ENCODE results near the gene MRPL42. TPM values are rescaled to one million over a fixed set of nuclear protein-coding genes. Genes with fewer than 3 reads are reported as not detected.

The MRPL42 gene
- total and polyA plus RNA-seq, 12 donors, result 21.9 to 131 (median 81.9) TPM

GRCh38 chr12:93453633-93454032 lies 13.7 kb upstream of the MRPL42 start:
- H3K4me3 ChIP-seq, result no peak overlapping the region
- intact Hi-C loops (cut with DNase I), result no loop called here
- no peaks in the 10 kb centered on the region for H3K9me3 ChIP-seq (replicated peaks in 1 of 3)
- no peaks in the 10 kb centered on the region for H3K4me1 ChIP-seq (replicated peaks in 1 of 2)
- DNase-seq, result no peak
- TF ChIP-seq CTCF (IDR thresholded peaks at IDR 0.05) (no peak), POLR2A (IDR thresholded peaks at IDR 0.05) (no peak)
- no peaks in the 10 kb centered on the region for H3K27me3 ChIP-seq
- no peaks in the 10 kb centered on the region for H3K36me3 ChIP-seq (replicated peaks in 1 of 2)
- WGBS, 4 donors, result 84 to 91% (median 87%) methylated on average over 5 of the region's 5 CpGs
- no peak overlapping the region for H3K27ac ChIP-seq

GRCh38 chr12:93456077-93456476 lies 11.2 kb upstream of the MRPL42 start:
- Histone ChIP-seq H3K27me3 (no peaks in the 10 kb centered on the region), H3K36me3 (replicated peaks in 1 of 2) (no peaks in the 10 kb centered on the region), H3K4me1 (replicated peaks in 1 of 2) (peaks cover 0 to 6% of the 10 kb centered on the region in 2 donors), H3K27ac (no peak overlapping the region), H3K4me3 (no peak overlapping the region), H3K9me3 (replicated peaks in 1 of 3) (no peaks in the 10 kb centered on the region)
- intact Hi-C loops (cut with DNase I), result no loop called here
- 70 to 83% (median 73%) methylated on average over 2 of the region's 2 CpGs for WGBS, 4 donors
- no peak for DNase-seq
- TF ChIP-seq CTCF (IDR thresholded peaks at IDR 0.05) (no peak), POLR2A (IDR thresholded peaks at IDR 0.05) (no peak)

GRCh38 chr12:93459097-93459496 lies 8.2 kb upstream of the MRPL42 start:
- DNase-seq, result no peak
- no peaks in the 10 kb centered on the region for H3K9me3 ChIP-seq (replicated peaks in 1 of 3)
- H3K27ac ChIP-seq, result no peak overlapping the region
- no peaks in the 10 kb centered on the region for H3K27me3 ChIP-seq
- TF ChIP-seq POLR2A (IDR thresholded peaks at IDR 0.05) (no peak), CTCF (IDR thresholded peaks at IDR 0.05) (no peak)
- intact Hi-C loops (cut with DNase I), result no loop called here
- peaks cover 0 to 6% of the 10 kb centered on the region in 2 donors for H3K4me1 ChIP-seq (replicated peaks in 1 of 2)
- WGBS, 4 donors, result 92 to 98% (median 93%) methylated on average over 5 of the region's 5 CpGs
- H3K4me3 ChIP-seq, result no peak overlapping the region
- H3K36me3 ChIP-seq (replicated peaks in 1 of 2), result no peaks in the 10 kb centered on the region

- 40 to 57% (median 54%) methylated on average over 6 of the region's 6 CpGs for WGBS, 4 donors
- H3K27me3 ChIP-seq, result no peaks in the 10 kb centered on the region
- H3K4me3 ChIP-seq, result no peak overlapping the region
- H3K9me3 ChIP-seq (replicated peaks in 1 of 3), result no peaks in the 10 kb centered on the region
- H3K36me3 ChIP-seq (replicated peaks in 1 of 2), result no peaks in the 10 kb centered on the region
- H3K4me1 ChIP-seq (replicated peaks in 1 of 2), result peaks cover 0 to 6% of the 10 kb centered on the region in 2 donors
- no peak overlapping the region for H3K27ac ChIP-seq
- no peak for DNase-seq
- intact Hi-C loops (cut with DNase I), result no loop called here
- TF ChIP-seq POLR2A (IDR thresholded peaks at IDR 0.05), result no peak
- no peak for TF ChIP-seq CTCF (IDR thresholded peaks at IDR 0.05)
Observed at GRCh38 chr12:93460003-93460402, 7.3 kb upstream of the MRPL42 start.
